A549 (cell line): ENCODE measurements around the gene YES1. TPM values are rescaled to one million over a fixed set of nuclear protein-coding genes. Genes with fewer than 3 reads are reported as not detected.

Experiments
- ATAC-seq, 2 experiments: fragments of 200-7000 bp in 1 of 2; fragments of >200 bp in 1 of 2; cut with Nextera tagmentation in 1 of 2; cut with Tn5 transposase in 1 of 2; 3 replicates each; pipeline versions ENCODE4 v1.8.0 to v1.9.1; 2018 to 2020; ENCODE audit warnings: mild to moderate bottlenecking in 1 of 2, moderate library complexity in 1 of 2
- CTCF ChIA-PET: fragments of 300-600 bp; sonication (Branson Sonifier 250); formaldehyde crosslinking; extraction: SDS; loops from one replicate; lab custom pipeline; 2021; ENCODE audit warnings: antibody characterized with exemption, inconsistent platforms; lab: Yijun Ruan, JAX
- POLR2A ChIA-PET: fragments of 350-600 bp; formaldehyde crosslinking; extraction: SDS; loops from one replicate; lab custom pipeline; 2021; ENCODE audit warnings: antibody characterized with exemption, inconsistent platforms; lab: Yijun Ruan, JAX
- DNase-seq, 2 experiments: peaks; one replicate each; pipeline versions ENCODE4 v3.0.0 to v3.0.0-alpha.2; 2011 to 2016; ENCODE audit warnings: low read depth in 1 of 2, low spot score in 1 of 2
- FAIRE-seq: peaks from 2 replicates; lab custom pipeline; 2011; peaks lifted over from hg19 to GRCh38; lab: Jason Lieb, UNC
- H3K27ac ChIP-seq, 2 experiments: fragments of >200 bp; sonication (Bioruptor Twin); formaldehyde crosslinking; 3 replicates each; pipeline ENCODE4 v1.5.1; 2016 to 2017
- H3K4me1 ChIP-seq: fragments of >200 bp; sonication (Bioruptor Twin); formaldehyde crosslinking; 3 replicates; pipeline ENCODE4 v1.6.1; 2016
- H3K4me2 ChIP-seq: fragments of >200 bp; sonication (Bioruptor Twin); formaldehyde crosslinking; 3 replicates; pipeline ENCODE4 v1.6.1; 2016
- H3K4me3 ChIP-seq: fragments of >200 bp; sonication (Bioruptor Twin); formaldehyde crosslinking; 3 replicates; pipeline ENCODE4 v1.5.1; 2016
- H3K9me3 ChIP-seq: fragments of >200 bp; sonication (Bioruptor Twin); formaldehyde crosslinking; 3 replicates; pipeline ENCODE4 v1.6.1; 2016
- BHLHE40 ChIP-seq: IDR thresholded peaks from 2 replicates; pipeline ENCODE4 v1.6.1; 2012; ENCODE audit warnings: low read depth, low read length, inconsistent platforms
- CBX8 ChIP-seq: fragments of 200-600 bp; sonication (generic); IDR thresholded peaks from 2 replicates; pipeline ENCODE4 v1.6.1; 2016
- CEBPB ChIP-seq, 2 experiments: fragments of >200 bp in 1 of 2; sonication (Bioruptor Twin) in 1 of 2; formaldehyde crosslinking in 1 of 2; IDR thresholded peaks; 2 replicates each; pipeline ENCODE4 v1.6.1; 2012 to 2016
- CHD2 ChIP-seq: fragments of 150-350 bp; IDR thresholded peaks from 2 replicates; pipeline ENCODE4 v1.6.1; 2014; ENCODE audit warnings: low read length; ENCODE audit not compliant: partially characterized antibody
- FOXS1 ChIP-seq: fragments of 250-450 bp; sonication (Bioruptor Pico); IDR thresholded peaks from 2 replicates; pipeline ENCODE4 v1.5.0; 2020; ENCODE audit warnings: mild to moderate bottlenecking, moderate library complexity
- HDAC2 ChIP-seq: fragments of 200-600 bp; sonication (generic); IDR thresholded peaks from 2 replicates; pipeline ENCODE4 v1.6.1; 2016
- HMGXB4 ChIP-seq: fragments of 250-450 bp; sonication (Bioruptor Pico); IDR thresholded peaks from 2 replicates; pipeline ENCODE4 v1.5.0; 2021; ENCODE audit warnings: mild to moderate bottlenecking, moderate library complexity, borderline replicate concordance
- HOXB13 ChIP-seq: fragments of 250-450 bp; sonication (Bioruptor Pico); IDR thresholded peaks from 2 replicates; pipeline ENCODE4 v1.5.0; 2020; ENCODE audit warnings: low read depth, mild to moderate bottlenecking, moderate library complexity
- JUNB ChIP-seq: fragments of >200 bp; sonication (Bioruptor Twin); formaldehyde crosslinking; IDR thresholded peaks from 2 replicates; pipeline ENCODE4 v1.6.1; 2016
- KDM1A ChIP-seq: fragments of 200-600 bp; sonication (generic); IDR thresholded peaks from 2 replicates; pipeline ENCODE4 v1.6.1; 2016; ENCODE audit warnings: low read depth, mild to moderate bottlenecking
- MAFK ChIP-seq: fragments of 450-650 bp; IDR thresholded peaks from 2 replicates; pipeline ENCODE4 v1.6.1; 2014; ENCODE audit not compliant: partially characterized antibody
- MAX ChIP-seq: IDR thresholded peaks from 2 replicates; pipeline ENCODE4 v1.6.1; 2012
- NR3C1 ChIP-seq: fragments of >200 bp; sonication (Bioruptor Twin); formaldehyde crosslinking; IDR thresholded peaks from 3 replicates; pipeline ENCODE4 v1.6.1; 2017
- POLR2AphosphoS2 ChIP-seq: conservative IDR thresholded peaks from 2 replicates; pipeline ENCODE4 v1.6.1; 2012; ENCODE audit warnings: low read length, improper control_type of control experiment, inconsistent platforms
- RAD21 ChIP-seq, 2 experiments: fragments of >200 bp in 1 of 2; sonication (Bioruptor Twin) in 1 of 2; formaldehyde crosslinking in 1 of 2; IDR thresholded peaks in 1 of 2; conservative IDR thresholded peaks in 1 of 2; 2 replicates in 1 of 2; 3 replicates in 1 of 2; pipeline ENCODE4 v1.6.1; 2012 to 2018; ENCODE audit warnings: inconsistent platforms in 1 of 2
- SMC3 ChIP-seq: fragments of >200 bp; sonication (Bioruptor Twin); formaldehyde crosslinking; IDR thresholded peaks from 3 replicates; pipeline ENCODE4 v1.6.1; 2018; ENCODE audit warnings: inconsistent platforms
- SREBF2 ChIP-seq: fragments of 450-650 bp; IDR thresholded peaks from 2 replicates; pipeline ENCODE4 v1.6.1; 2014; ENCODE audit warnings: mild to moderate bottlenecking, moderate library complexity
- ZFP36 ChIP-seq: fragments of 450-650 bp; IDR thresholded peaks from 2 replicates; pipeline ENCODE4 v1.6.1; 2014; ENCODE audit warnings: borderline replicate concordance; ENCODE audit not compliant: partially characterized antibody
- ZNF302 ChIP-seq: fragments of 250-450 bp; sonication (Bioruptor Pico); IDR thresholded peaks from 2 replicates; pipeline ENCODE4 v1.9.0; 2021; ENCODE audit warnings: inconsistent platforms, mild to moderate bottlenecking, moderate library complexity
- WGBS: methylation state at CpG from one replicate; pipeline ENCODE4 v1.1.6; 2017; ENCODE audit errors: missing lambda C conversion rate; 5-methylcytosine and 5-hydroxymethylcytosine counted together
- polyA plus RNA-seq, 4 experiments: library from polyadenylated mRNA; depleted of rRNA in 3 of 4; stranded (reverse); fragments of >200 nt; fragmentation: RNase III in 1 of 4; extraction: RNeasy Plus Mini Kit Qiagen cat#74134 plus additional on column Dnase treatment in 1 of 4; gene quantifications; 2 replicates in 3 of 4; 3 replicates in 1 of 4; pipeline ENCODE4 v1.2.3, GENCODE V29; 2011 to 2017
- TF ChIP-seq, protein P1 (sequence below): fragments of >200 bp; sonication (Bioruptor Twin); formaldehyde crosslinking; IDR thresholded peaks from 3 replicates; pipeline ENCODE4 v1.5.1; 2016
- TF ChIP-seq, protein P2 (sequence below): IDR thresholded peaks from 2 replicates; pipeline ENCODE4 v1.6.1; 2012; ENCODE audit warnings: low read depth, borderline replicate concordance
- TF ChIP-seq, protein P3 (sequence below): fragments of 200-600 bp; sonication (generic); IDR thresholded peaks from 2 replicates; pipeline ENCODE4 v1.6.1; 2016; ENCODE audit warnings: antibody characterized with exemption, mild to moderate bottlenecking, moderate library complexity
- TF ChIP-seq, protein P4 (sequence below): fragments of 150-350 bp; IDR thresholded peaks from 2 replicates; pipeline ENCODE4 v1.6.1; 2014; ENCODE audit warnings: low read depth, mild to moderate bottlenecking, low read length

YES1 gene
- polyA plus RNA-seq, 2 of the 4 experiments (the other 2 are of a cell fraction): 22.6 to 32.1 TPM

- 97% methylated on average over 9 of the region's 9 CpGs for WGBS
- ChIA-PET CTCF (interaction anchor here (1.5 kb wide), 1 partner anchor 105 kb away, joined by 4 read pairs; no protein-coding TSS in a partner anchor), POLR2A (no interaction called here)
- no peak for TF ChIP-seq ZNF302 (CRISPR knock-in tag)
- DNase-seq: no peak
- Histone ChIP-seq H3K4me2 (no peak overlapping the region), H3K4me1 (no peaks in the 10 kb centered on the region), H3K9me3 (no peaks in the 10 kb centered on the region), H3K27ac (no peak overlapping the region), H3K4me3 (no peak overlapping the region)
- no peak for FAIRE-seq
- no peak for ATAC-seq
Observed at GRCh38 chr18:725646-726045, 86.4 kb downstream of the YES1 start.

- CTCF ChIA-PET: interaction anchor here (0.8 kb wide), 1 partner anchor 11 kb away, joined by 3 read pairs; the partner anchor contains the start of gene ENOSF1
- FAIRE-seq: peak; percentile 18
- Histone ChIP-seq H3K27ac (no peak overlapping the region), H3K9me3 (no peaks in the 10 kb centered on the region), H3K4me2 (no peak overlapping the region), H3K4me1 (no peaks in the 10 kb centered on the region), H3K4me3 (no peak overlapping the region)
- ATAC-seq: no peak
- no peak for DNase-seq
- TF ChIP-seq JUNB (no peak), CEBPB (IDR thresholded peaks at IDR 0.05) (no peak), CHD2 (no peak), HDAC2 (no peak), SMC3 (no peak), BHLHE40 (no peak), FOXS1 (CRISPR knock-in tag) (no peak), SREBF2 (no peak), NR3C1 (no peak), KDM1A (no peak), MAFK (no peak)
- TF ChIP-seq, protein P1, sequence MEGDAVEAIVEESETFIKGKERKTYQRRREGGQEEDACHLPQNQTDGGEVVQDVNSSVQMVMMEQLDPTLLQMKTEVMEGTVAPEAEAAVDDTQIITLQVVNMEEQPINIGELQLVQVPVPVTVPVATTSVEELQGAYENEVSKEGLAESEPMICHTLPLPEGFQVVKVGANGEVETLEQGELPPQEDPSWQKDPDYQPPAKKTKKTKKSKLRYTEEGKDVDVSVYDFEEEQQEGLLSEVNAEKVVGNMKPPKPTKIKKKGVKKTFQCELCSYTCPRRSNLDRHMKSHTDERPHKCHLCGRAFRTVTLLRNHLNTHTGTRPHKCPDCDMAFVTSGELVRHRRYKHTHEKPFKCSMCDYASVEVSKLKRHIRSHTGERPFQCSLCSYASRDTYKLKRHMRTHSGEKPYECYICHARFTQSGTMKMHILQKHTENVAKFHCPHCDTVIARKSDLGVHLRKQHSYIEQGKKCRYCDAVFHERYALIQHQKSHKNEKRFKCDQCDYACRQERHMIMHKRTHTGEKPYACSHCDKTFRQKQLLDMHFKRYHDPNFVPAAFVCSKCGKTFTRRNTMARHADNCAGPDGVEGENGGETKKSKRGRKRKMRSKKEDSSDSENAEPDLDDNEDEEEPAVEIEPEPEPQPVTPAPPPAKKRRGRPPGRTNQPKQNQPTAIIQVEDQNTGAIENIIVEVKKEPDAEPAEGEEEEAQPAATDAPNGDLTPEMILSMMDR: no peak
- TF ChIP-seq, protein P2, sequence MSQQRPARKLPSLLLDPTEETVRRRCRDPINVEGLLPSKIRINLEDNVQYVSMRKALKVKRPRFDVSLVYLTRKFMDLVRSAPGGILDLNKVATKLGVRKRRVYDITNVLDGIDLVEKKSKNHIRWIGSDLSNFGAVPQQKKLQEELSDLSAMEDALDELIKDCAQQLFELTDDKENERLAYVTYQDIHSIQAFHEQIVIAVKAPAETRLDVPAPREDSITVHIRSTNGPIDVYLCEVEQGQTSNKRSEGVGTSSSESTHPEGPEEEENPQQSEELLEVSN: no peak
- TF ChIP-seq, protein P3, sequence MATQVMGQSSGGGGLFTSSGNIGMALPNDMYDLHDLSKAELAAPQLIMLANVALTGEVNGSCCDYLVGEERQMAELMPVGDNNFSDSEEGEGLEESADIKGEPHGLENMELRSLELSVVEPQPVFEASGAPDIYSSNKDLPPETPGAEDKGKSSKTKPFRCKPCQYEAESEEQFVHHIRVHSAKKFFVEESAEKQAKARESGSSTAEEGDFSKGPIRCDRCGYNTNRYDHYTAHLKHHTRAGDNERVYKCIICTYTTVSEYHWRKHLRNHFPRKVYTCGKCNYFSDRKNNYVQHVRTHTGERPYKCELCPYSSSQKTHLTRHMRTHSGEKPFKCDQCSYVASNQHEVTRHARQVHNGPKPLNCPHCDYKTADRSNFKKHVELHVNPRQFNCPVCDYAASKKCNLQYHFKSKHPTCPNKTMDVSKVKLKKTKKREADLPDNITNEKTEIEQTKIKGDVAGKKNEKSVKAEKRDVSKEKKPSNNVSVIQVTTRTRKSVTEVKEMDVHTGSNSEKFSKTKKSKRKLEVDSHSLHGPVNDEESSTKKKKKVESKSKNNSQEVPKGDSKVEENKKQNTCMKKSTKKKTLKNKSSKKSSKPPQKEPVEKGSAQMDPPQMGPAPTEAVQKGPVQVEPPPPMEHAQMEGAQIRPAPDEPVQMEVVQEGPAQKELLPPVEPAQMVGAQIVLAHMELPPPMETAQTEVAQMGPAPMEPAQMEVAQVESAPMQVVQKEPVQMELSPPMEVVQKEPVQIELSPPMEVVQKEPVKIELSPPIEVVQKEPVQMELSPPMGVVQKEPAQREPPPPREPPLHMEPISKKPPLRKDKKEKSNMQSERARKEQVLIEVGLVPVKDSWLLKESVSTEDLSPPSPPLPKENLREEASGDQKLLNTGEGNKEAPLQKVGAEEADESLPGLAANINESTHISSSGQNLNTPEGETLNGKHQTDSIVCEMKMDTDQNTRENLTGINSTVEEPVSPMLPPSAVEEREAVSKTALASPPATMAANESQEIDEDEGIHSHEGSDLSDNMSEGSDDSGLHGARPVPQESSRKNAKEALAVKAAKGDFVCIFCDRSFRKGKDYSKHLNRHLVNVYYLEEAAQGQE: no peak
- POLR2A ChIA-PET: no interaction called here
- 80% methylated on average over 1 of the region's 1 CpG for WGBS
Observed at GRCh38 chr18:723541-724080, 88.4 kb downstream of the YES1 start.

- ChIA-PET POLR2A (no interaction called here), CTCF (interaction anchor here (0.6 to 1.8 kb wide), 2 partner anchors 11 to 653 kb away, joined by 3 to 5 read pairs; no protein-coding TSS in a partner anchor)
- TF ChIP-seq BHLHE40: no peak
- TF ChIP-seq HMGXB4 (CRISPR knock-in tag): no peak
- TF ChIP-seq CBX8: no peak
- TF ChIP-seq POLR2AphosphoS2: no peak
- TF ChIP-seq MAX: no peak
- no peak for TF ChIP-seq ZFP36
- TF ChIP-seq RAD21 (conservative IDR thresholded peaks at IDR 0.05 in 1 of 2, IDR thresholded peaks at IDR 0.05 in 1 of 2): no peak
- TF ChIP-seq, protein P4, sequence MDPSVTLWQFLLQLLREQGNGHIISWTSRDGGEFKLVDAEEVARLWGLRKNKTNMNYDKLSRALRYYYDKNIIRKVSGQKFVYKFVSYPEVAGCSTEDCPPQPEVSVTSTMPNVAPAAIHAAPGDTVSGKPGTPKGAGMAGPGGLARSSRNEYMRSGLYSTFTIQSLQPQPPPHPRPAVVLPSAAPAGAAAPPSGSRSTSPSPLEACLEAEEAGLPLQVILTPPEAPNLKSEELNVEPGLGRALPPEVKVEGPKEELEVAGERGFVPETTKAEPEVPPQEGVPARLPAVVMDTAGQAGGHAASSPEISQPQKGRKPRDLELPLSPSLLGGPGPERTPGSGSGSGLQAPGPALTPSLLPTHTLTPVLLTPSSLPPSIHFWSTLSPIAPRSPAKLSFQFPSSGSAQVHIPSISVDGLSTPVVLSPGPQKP: no peak
- no peak for TF ChIP-seq HOXB13 (CRISPR knock-in tag)
- 89% methylated on average over 4 of the region's 4 CpGs for WGBS
- Histone ChIP-seq H3K4me3 (no peak overlapping the region), H3K4me2 (no peak overlapping the region), H3K4me1 (0 out of 3 replicates have a peak, but pooled peaks cover 3% of the 10 kb centered on the region), H3K9me3 (no peaks in the 10 kb centered on the region), H3K27ac (no peak overlapping the region)
- DNase-seq: no peak
- ATAC-seq: no peak
- no peak for FAIRE-seq
Observed at GRCh38 chr18:717003-717402, 95.0 kb downstream of the YES1 start.
